PC-9 (cell line): ENCODE data around the gene CLEC18C.
"Not testable (repeated sequence)": the region's sequence is repeated elsewhere in the genome, so short reads cannot be mapped to it uniquely, and the experiment has no call there.

Experiments
- EZH2 ChIP-seq: fragments of 200-600 bp; sonication (generic); IDR thresholded peaks from 2 replicates; pipeline ENCODE4 v1.8.0; 2017; ENCODE audit warnings: antibody characterized with exemption, low read depth
- TF ChIP-seq, protein P1 (sequence below): fragments of 200-600 bp; sonication (generic); conservative IDR thresholded peaks from 2 replicates; pipeline ENCODE4 v1.6.1; 2017; ENCODE audit warnings: mixed run types, antibody characterized with exemption, mild to moderate bottlenecking, moderate library complexity

DNA sequence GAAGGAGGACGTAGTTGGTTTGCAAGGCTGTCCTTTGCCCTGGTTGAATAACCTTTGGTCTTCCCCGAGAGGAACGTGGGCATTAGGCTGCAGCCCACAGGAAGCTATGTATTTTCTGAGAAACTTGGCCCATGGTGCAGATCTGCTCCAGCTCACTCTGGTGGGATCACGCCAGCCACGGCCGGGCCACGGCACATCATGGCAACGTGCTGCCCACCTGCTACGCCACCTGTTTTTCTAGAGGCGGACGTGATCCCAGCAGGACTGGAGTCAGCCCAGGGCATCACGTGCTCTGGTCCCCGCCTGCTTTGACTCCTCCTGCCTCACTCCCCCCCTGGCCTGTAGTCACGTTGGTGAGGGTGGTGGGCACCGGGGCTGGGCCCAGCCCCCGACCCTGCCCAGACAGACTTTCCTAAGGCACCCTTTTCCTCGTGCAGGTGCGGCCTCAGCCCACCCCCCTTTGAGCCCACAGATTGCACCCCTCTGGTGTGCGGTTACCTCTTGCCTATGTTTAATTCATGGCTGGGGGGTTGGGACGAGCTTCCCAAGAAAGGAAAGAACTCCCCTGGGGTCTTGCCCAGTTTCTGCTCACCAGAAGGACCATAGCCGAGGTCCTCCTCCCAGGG lies at the start of gene CLEC18C:
- TF ChIP-seq, protein P1, sequence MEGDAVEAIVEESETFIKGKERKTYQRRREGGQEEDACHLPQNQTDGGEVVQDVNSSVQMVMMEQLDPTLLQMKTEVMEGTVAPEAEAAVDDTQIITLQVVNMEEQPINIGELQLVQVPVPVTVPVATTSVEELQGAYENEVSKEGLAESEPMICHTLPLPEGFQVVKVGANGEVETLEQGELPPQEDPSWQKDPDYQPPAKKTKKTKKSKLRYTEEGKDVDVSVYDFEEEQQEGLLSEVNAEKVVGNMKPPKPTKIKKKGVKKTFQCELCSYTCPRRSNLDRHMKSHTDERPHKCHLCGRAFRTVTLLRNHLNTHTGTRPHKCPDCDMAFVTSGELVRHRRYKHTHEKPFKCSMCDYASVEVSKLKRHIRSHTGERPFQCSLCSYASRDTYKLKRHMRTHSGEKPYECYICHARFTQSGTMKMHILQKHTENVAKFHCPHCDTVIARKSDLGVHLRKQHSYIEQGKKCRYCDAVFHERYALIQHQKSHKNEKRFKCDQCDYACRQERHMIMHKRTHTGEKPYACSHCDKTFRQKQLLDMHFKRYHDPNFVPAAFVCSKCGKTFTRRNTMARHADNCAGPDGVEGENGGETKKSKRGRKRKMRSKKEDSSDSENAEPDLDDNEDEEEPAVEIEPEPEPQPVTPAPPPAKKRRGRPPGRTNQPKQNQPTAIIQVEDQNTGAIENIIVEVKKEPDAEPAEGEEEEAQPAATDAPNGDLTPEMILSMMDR, result not testable (repeated sequence)
- TF ChIP-seq EZH2, result not testable (repeated sequence)
